Measurements from ENCODE around the gene GPR183.
"Not testable (repeated sequence)": the region's sequence is repeated elsewhere in the genome, so short reads cannot be mapped to it uniquely, and the experiment has no call there.

GPR183 gene

DNA sequence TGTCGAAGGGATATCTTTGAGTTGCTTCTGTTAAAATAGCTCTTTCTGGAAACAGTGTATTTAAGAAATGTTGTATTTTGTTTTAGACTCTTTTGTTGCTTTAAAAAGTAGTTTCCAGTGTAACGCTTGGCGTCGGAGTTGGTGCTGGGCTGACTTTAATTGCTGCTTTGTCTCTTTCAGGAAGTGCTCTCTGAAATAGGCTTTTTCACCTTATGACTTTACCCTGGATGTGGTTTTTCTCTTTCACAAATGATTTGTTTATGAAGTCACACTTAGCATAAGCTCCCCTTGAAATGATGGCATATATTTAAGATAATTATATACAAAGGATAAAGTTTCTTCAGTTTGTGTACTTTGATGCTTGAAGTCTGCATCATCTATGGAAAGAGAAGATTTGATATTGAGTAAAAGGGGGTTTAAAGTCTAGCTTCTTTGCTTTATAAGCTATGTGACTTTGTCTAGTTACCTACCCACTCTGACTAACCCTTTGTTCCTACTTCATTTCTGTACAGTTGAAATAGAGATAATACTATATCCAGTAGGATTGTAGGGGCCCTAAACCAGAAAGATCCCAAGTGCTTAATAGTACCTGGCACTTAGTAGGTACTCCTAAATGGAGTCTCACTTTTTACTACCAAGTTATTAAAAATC, 48.9 kb downstream of the GPR183 start, which contains the start of gene GPR18:
TSS of gene GPR18 (minus strand) at position 170 of the 651 bp plus-strand sequence. CDS start 2,507 bp downstream, outside the sequence.
- Histone ChIP-seq H3K9ac (ENCODE audit: low read length) (no peak within 1 kb of the TSS), H3K4me1 (ENCODE audit: control insufficient read depth, insufficient read depth, low read length) (no peaks in the 10 kb centered on the region), H3K4me3 (ENCODE audit: low read depth, low read length) (no peak within 1 kb of the TSS), H3K9me3 (ENCODE audit: control insufficient read depth, insufficient read depth, low read depth, low read length) (no peaks in the 10 kb centered on the region), H3K27ac (ENCODE audit: low read depth, low read length) (no peak within 1 kb of the TSS), H3K27me3 (ENCODE audit: control insufficient read depth, insufficient read depth, low read length) (no peaks in the 10 kb centered on the region), H3K36me3 (ENCODE audit: control insufficient read depth, insufficient read depth, low read length) (peaks cover 23% of the 10 kb centered on the region)

DNA sequence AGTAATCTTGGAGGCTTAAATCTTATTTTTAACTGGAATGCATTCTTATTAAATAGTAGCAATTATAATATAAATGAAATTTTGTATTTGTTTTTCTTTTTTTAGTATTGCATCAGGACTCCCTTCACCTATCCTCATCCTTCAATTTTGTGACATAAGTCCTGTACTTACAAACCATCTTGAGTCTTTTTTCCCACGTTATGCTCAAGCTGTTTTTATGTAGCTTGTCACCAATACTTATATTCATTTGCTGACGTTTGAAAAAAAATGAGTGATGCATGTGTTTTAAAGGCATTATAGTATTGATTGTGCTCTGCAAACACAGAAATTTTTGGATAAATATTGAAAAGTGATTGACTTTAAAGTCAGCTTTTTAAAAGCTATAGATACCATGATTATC, 49.9 kb downstream of the GPR183 start:
- Histone ChIP-seq H3K36me3 (ENCODE audit: control insufficient read depth, insufficient read depth, low read length) (peaks cover 23% of the 10 kb centered on the region), H3K9me3 (ENCODE audit: control insufficient read depth, insufficient read depth, low read depth, low read length) (no peaks in the 10 kb centered on the region), H3K27me3 (ENCODE audit: control insufficient read depth, insufficient read depth, low read length) (no peaks in the 10 kb centered on the region), H3K9ac (ENCODE audit: low read length) (no peak overlapping the region), H3K4me1 (ENCODE audit: control insufficient read depth, insufficient read depth, low read length) (no peaks in the 10 kb centered on the region), H3K4me3 (ENCODE audit: low read depth, low read length) (no peak overlapping the region), H3K27ac (ENCODE audit: low read depth, low read length) (no peak overlapping the region)

DNA sequence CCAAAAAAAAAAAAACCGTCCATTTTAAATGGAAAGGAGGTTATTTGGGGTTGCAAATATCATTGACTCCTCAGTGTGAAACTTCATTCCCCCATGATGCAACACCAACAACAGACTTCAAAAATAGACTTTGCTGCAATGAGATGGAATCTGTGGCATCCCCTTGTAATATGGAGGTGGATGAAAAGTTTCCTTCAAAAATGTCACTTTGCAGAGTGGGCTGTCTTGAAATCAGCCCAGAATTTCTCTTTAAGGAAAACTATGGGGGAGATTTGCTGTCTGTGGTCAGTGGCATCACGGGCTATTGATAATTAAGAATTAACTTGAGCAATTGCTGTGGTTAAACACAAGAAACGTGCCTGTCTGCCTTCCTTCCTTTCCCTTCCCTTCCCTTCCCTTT, 50.5 kb downstream of the GPR183 start:
- H3K4me1 ChIP-seq (ENCODE audit: control insufficient read depth, insufficient read depth, low read length) = peaks cover 5% of the 10 kb centered on the region; the same call in 1 of the 2 replicates
- H3K27me3 ChIP-seq (ENCODE audit: control insufficient read depth, insufficient read depth, low read length) = no peaks in the 10 kb centered on the region
- no peak overlapping the region for H3K4me3 ChIP-seq (ENCODE audit: low read depth, low read length)
- no peaks in the 10 kb centered on the region for H3K9me3 ChIP-seq (ENCODE audit: control insufficient read depth, insufficient read depth, low read depth, low read length)
- H3K36me3 ChIP-seq (ENCODE audit: control insufficient read depth, insufficient read depth, low read length) = peaks cover 28% of the 10 kb centered on the region
- no peak overlapping the region for H3K27ac ChIP-seq (ENCODE audit: low read depth, low read length)
- no peak overlapping the region for H3K9ac ChIP-seq (ENCODE audit: low read length)

DNA sequence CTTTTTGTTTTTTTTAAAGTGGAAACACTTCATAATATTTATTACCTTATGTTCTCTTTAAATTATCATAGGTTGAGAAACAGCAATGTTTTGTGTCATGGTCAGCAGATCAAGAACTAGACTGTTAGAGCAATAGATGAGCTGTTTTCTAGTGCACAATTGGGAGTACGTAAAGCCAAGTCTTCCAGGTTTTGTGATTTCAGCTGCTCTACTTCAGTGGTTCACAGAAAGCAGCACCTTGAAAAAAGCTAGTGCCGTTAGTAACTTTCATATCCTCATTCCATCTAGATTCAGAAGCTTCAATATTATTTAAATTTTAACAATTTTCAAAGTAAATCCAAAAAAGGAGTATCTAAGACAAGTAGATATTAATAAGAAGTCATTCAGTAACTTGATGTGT, 50.9 kb downstream of the GPR183 start:
- Histone ChIP-seq H3K27me3 (ENCODE audit: control insufficient read depth, insufficient read depth, low read length) (no peaks in the 10 kb centered on the region), H3K9me3 (ENCODE audit: control insufficient read depth, insufficient read depth, low read depth, low read length) (no peaks in the 10 kb centered on the region), H3K27ac (ENCODE audit: low read depth, low read length) (no peak overlapping the region), H3K4me1 (ENCODE audit: control insufficient read depth, insufficient read depth, low read length) (peaks cover 9% of the 10 kb centered on the region; the same call in 1 of the 2 replicates), H3K4me3 (ENCODE audit: low read depth, low read length) (no peak overlapping the region), H3K9ac (ENCODE audit: low read length) (no peak overlapping the region), H3K36me3 (ENCODE audit: control insufficient read depth, insufficient read depth, low read length) (peaks cover 24% of the 10 kb centered on the region)

DNA sequence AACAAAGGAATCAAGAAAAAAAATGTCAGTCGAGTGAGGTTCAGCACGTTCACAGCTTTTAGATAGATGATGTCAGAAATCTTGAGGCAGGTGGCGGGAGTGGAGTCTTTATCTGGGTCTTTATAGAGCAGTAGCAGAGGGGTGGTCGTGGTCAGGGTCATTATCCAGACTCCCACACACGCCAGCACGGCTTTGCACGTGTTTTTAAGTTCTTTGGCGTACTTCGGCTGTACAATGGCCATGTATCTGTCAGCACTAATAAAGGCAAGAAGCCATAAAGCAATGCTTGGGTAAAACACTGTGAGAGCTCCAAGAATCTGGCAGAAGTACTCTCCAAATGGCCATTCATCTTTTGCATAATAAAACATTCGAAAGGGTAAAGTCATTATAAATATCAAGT, 51.9 kb downstream of the GPR183 start:
- Histone ChIP-seq H3K36me3 (ENCODE audit: control insufficient read depth, insufficient read depth, low read length) (peaks cover 21% of the 10 kb centered on the region), H3K27me3 (ENCODE audit: control insufficient read depth, insufficient read depth, low read length) (no peaks in the 10 kb centered on the region), H3K9me3 (ENCODE audit: control insufficient read depth, insufficient read depth, low read depth, low read length) (no peaks in the 10 kb centered on the region), H3K4me3 (ENCODE audit: low read depth, low read length) (no peak overlapping the region), H3K27ac (ENCODE audit: low read depth, low read length) (no peak overlapping the region), H3K9ac (ENCODE audit: low read length) (no peak overlapping the region), H3K4me1 (ENCODE audit: control insufficient read depth, insufficient read depth, low read length) (peaks cover 13% of the 10 kb centered on the region)

DNA sequence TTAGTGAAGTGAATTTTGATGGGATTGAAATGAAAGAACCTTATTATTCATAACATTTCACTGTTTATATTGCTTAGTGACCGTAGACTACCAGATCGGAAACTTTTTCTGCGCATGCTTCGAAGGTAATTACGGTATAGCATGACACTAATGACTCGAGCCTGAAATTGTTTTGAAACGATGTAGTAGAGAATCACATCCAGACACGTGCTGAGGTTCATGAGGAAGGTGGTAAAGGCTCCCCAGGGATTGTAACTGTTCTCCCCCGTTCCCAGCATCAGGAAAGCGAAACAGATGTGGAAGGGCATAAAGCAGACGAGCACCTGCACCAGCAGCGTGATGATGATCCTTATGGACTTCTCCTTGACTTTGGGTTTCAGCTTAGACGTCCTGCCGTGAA, 52.4 kb downstream of the GPR183 start:
- Histone ChIP-seq H3K4me3 (ENCODE audit: low read depth, low read length) (no peak overlapping the region), H3K9me3 (ENCODE audit: control insufficient read depth, insufficient read depth, low read depth, low read length) (no peaks in the 10 kb centered on the region)

DNA sequence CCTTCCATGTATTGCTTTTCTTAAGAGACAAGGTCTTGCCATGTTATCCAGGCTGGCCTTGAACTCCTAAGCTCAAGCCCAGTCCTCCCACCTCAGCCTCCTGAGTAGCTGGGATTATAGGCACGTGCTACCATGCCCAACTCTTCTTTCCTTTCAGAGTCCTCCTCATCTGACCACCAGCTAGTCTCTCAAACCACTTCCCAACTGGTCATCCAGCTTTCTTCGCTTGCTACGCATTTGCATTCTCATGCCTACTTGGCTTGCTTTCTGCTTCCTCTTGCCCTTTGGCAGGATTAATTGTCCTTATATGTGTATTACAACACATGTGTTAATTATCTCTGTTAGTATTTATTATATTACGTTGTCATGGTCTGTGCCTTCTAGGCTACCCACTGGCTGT, 55.3 kb downstream of the GPR183 start:
- H3K4me3 ChIP-seq (ENCODE audit: low read depth, low read length) = no peak overlapping the region
- peak overlapping the region; percentile 38; the same call in 1 of the 2 replicates for H3K27ac ChIP-seq (ENCODE audit: low read depth, low read length)
- H3K36me3 ChIP-seq (ENCODE audit: control insufficient read depth, insufficient read depth, low read length) = peaks cover 14% of the 10 kb centered on the region

More for the DNA sequence above, 52.4 kb downstream of the GPR183 start:
- H3K36me3 ChIP-seq (ENCODE audit: control insufficient read depth, insufficient read depth, low read length) = peaks cover 16% of the 10 kb centered on the region
- no peak overlapping the region for H3K27ac ChIP-seq (ENCODE audit: low read depth, low read length)
- no peak overlapping the region for H3K9ac ChIP-seq (ENCODE audit: low read length)
- H3K27me3 ChIP-seq (ENCODE audit: control insufficient read depth, insufficient read depth, low read length) = no peaks in the 10 kb centered on the region
- H3K4me1 ChIP-seq (ENCODE audit: control insufficient read depth, insufficient read depth, low read length) = peaks cover 13% of the 10 kb centered on the region

DNA sequence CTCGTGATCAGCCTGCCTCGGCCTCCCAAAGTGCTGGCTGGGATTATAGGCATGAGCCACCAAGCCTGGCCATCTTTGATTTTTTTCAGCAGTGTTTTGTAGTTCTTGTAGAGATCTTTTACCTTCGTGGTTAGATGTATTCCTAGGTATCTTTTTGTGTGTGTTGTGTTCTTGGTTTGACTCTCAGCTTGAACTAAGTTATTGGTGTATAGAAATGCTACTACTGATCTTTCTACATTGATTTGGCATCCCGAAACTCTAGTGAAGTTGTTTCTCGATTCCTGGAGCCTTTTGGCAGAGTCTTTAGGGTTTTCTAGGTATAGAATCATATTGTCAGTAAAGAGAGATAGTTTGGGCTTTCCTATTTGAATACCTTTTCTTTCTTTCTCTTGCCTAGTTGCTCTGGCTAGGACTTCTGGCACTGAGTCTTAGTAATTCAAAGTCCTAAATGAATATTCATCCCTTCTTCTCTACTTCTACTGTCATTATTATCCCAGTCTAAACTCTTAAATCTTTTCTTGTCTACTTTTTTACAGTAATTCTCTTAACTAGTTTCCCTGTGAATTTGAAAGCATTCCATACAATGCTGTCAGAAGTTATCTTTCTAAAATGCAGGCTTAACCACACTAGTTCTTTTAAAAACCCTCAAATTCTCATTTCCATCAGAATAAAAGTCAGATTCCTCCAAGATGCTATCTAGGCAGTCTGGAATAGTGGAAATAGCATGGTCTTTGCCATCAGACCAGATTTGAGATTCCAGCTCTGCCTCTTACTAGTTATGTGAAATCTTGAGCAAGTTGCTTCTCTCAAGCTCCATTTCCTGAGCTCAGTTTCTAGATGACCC, 56.0 kb downstream of the GPR183 start:
- Histone ChIP-seq H3K27me3 (ENCODE audit: control insufficient read depth, insufficient read depth, low read length) (no peaks in the 10 kb centered on the region), H3K27ac (ENCODE audit: low read depth, low read length) (no peak overlapping the region), H3K9ac (ENCODE audit: low read length) (no peak overlapping the region), H3K9me3 (ENCODE audit: control insufficient read depth, insufficient read depth, low read depth, low read length) (no peaks in the 10 kb centered on the region), H3K36me3 (ENCODE audit: control insufficient read depth, insufficient read depth, low read length) (peaks cover 17% of the 10 kb centered on the region), H3K4me3 (ENCODE audit: low read depth, low read length) (no peak overlapping the region), H3K4me1 (ENCODE audit: control insufficient read depth, insufficient read depth, low read length) (peaks cover 13% of the 10 kb centered on the region)

More for the DNA sequence above, 55.3 kb downstream of the GPR183 start:
- Histone ChIP-seq H3K9me3 (ENCODE audit: control insufficient read depth, insufficient read depth, low read depth, low read length) (no peaks in the 10 kb centered on the region), H3K9ac (ENCODE audit: low read length) (no peak overlapping the region), H3K27me3 (ENCODE audit: control insufficient read depth, insufficient read depth, low read length) (no peaks in the 10 kb centered on the region), H3K4me1 (ENCODE audit: control insufficient read depth, insufficient read depth, low read length) (peaks cover 13% of the 10 kb centered on the region)

DNA sequence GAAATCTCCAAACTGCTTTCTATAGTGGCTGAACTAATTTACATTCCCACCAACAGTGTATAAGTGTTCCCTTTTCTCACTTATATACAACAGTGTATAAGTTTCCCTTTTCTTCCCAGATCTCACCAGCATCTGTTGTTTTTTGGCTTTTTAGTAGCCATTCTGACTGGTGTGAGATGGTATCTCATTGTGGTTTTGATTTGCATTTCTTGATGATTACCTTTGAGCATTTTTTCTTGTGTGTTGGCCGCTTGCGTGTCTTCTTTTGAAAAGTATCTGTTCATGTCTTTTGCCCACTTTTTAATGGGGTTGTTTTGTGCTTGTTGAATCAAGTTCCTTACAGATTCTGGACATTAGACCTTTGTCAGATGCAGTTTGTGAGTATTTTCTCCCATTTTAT, 57.6 kb downstream of the GPR183 start:
- not testable (repeated sequence) for H3K9me3 ChIP-seq (ENCODE audit: control insufficient read depth, insufficient read depth, low read depth, low read length); H3K27ac ChIP-seq (ENCODE audit: low read depth, low read length); H3K4me3 ChIP-seq (ENCODE audit: low read depth, low read length); H3K27me3 ChIP-seq (ENCODE audit: control insufficient read depth, insufficient read depth, low read length); H3K9ac ChIP-seq (ENCODE audit: low read length)
- peaks cover 13% of the 10 kb centered on the region for H3K36me3 ChIP-seq (ENCODE audit: control insufficient read depth, insufficient read depth, low read length)
- peaks cover 13% of the 10 kb centered on the region for H3K4me1 ChIP-seq (ENCODE audit: control insufficient read depth, insufficient read depth, low read length)

DNA sequence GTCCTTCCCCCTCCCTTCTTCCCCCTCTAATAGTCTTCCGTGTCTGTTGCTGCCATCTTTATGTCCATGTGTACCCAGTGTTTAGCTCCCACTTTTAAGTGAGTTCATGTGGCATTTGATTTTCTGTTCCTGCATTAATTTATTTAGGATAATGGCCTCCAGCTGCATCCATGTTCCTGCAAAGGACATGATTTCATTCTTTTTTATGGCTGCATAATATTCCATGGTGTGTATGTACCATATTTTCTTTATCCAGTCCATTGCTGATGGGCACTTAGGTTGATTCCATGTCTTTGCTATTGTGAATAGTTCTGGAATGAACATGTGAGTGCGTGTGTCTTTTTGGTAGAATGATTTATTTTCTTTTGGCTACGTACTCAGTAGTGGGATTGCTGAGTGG, 58.0 kb downstream of the GPR183 start:
- H3K36me3 ChIP-seq (ENCODE audit: control insufficient read depth, insufficient read depth, low read length) = peaks cover 16% of the 10 kb centered on the region
- not testable (repeated sequence) for H3K27ac ChIP-seq (ENCODE audit: low read depth, low read length); H3K9me3 ChIP-seq (ENCODE audit: control insufficient read depth, insufficient read depth, low read depth, low read length); H3K9ac ChIP-seq (ENCODE audit: low read length); H3K27me3 ChIP-seq (ENCODE audit: control insufficient read depth, insufficient read depth, low read length); H3K4me3 ChIP-seq (ENCODE audit: low read depth, low read length)
- H3K4me1 ChIP-seq (ENCODE audit: control insufficient read depth, insufficient read depth, low read length) = peaks cover 13% of the 10 kb centered on the region

DNA sequence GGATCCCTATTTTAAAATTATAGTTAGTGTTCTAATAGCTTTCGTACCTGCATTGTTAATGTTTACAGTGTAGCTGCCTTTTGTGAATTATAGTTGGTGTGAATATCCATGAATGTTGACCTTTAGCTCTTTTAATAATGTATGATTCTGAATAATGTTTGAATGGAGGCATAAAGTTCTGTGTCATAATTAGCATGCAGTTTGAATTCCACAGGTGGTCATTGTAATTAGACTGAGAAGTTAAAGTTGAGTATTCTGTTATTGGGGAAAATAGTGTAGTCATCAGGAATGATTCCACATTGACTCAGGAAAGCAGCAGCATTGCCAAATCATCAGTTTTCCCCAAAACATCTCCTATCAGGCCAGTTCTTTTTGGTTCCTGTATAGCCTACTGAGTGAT, 61.1 kb downstream of the GPR183 start:
- H3K4me1 ChIP-seq (ENCODE audit: control insufficient read depth, insufficient read depth, low read length) = peaks cover 3% of the 10 kb centered on the region
- no peaks in the 10 kb centered on the region for H3K27me3 ChIP-seq (ENCODE audit: control insufficient read depth, insufficient read depth, low read length)
- no peak overlapping the region for H3K4me3 ChIP-seq (ENCODE audit: low read depth, low read length)
- H3K36me3 ChIP-seq (ENCODE audit: control insufficient read depth, insufficient read depth, low read length) = peaks cover 25% of the 10 kb centered on the region
- H3K27ac ChIP-seq (ENCODE audit: low read depth, low read length) = no peak overlapping the region
- no peak overlapping the region for H3K9ac ChIP-seq (ENCODE audit: low read length)
- no peaks in the 10 kb centered on the region for H3K9me3 ChIP-seq (ENCODE audit: control insufficient read depth, insufficient read depth, low read depth, low read length)
